Measurements from ENCODE around the gene SUCLG1.

DNA sequence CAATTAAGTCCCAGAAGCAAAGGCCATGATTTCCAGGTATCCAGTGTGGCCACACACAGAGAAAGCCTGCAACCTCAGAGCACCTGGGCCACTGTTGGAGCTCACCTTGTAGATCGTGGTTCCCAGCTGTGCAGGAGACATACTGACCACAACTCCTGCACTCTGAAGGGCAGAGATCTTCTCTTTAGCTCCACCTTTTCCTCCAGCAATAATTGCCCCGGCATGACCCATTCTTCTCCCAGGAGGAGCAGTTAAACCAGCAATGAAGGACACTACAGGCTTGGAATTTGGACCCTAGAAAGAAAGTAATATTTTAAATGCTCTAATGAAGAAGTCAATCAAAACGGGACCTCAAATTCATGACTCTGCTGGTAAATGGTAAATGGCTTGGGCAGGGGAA is 33.8 kb downstream of the SUCLG1 start:
- TF ChIP-seq, protein P1, sequence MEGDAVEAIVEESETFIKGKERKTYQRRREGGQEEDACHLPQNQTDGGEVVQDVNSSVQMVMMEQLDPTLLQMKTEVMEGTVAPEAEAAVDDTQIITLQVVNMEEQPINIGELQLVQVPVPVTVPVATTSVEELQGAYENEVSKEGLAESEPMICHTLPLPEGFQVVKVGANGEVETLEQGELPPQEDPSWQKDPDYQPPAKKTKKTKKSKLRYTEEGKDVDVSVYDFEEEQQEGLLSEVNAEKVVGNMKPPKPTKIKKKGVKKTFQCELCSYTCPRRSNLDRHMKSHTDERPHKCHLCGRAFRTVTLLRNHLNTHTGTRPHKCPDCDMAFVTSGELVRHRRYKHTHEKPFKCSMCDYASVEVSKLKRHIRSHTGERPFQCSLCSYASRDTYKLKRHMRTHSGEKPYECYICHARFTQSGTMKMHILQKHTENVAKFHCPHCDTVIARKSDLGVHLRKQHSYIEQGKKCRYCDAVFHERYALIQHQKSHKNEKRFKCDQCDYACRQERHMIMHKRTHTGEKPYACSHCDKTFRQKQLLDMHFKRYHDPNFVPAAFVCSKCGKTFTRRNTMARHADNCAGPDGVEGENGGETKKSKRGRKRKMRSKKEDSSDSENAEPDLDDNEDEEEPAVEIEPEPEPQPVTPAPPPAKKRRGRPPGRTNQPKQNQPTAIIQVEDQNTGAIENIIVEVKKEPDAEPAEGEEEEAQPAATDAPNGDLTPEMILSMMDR (IDR thresholded peaks at IDR 0.05) = no peak
- TF ChIP-seq POLR2A (IDR thresholded peaks at IDR 0.05; ENCODE audit: low read length) (no peak), EP300 (IDR thresholded peaks at IDR 0.05) (no peak), RCOR1 (IDR thresholded peaks at IDR 0.05; ENCODE audit: low read depth, low read length) (no peak)
- TF ChIP-seq, protein P2, sequence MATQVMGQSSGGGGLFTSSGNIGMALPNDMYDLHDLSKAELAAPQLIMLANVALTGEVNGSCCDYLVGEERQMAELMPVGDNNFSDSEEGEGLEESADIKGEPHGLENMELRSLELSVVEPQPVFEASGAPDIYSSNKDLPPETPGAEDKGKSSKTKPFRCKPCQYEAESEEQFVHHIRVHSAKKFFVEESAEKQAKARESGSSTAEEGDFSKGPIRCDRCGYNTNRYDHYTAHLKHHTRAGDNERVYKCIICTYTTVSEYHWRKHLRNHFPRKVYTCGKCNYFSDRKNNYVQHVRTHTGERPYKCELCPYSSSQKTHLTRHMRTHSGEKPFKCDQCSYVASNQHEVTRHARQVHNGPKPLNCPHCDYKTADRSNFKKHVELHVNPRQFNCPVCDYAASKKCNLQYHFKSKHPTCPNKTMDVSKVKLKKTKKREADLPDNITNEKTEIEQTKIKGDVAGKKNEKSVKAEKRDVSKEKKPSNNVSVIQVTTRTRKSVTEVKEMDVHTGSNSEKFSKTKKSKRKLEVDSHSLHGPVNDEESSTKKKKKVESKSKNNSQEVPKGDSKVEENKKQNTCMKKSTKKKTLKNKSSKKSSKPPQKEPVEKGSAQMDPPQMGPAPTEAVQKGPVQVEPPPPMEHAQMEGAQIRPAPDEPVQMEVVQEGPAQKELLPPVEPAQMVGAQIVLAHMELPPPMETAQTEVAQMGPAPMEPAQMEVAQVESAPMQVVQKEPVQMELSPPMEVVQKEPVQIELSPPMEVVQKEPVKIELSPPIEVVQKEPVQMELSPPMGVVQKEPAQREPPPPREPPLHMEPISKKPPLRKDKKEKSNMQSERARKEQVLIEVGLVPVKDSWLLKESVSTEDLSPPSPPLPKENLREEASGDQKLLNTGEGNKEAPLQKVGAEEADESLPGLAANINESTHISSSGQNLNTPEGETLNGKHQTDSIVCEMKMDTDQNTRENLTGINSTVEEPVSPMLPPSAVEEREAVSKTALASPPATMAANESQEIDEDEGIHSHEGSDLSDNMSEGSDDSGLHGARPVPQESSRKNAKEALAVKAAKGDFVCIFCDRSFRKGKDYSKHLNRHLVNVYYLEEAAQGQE (IDR thresholded peaks at IDR 0.05) = no peak
